ENCODE data around the gene BANP.
"Not testable (repeated sequence)": the region's sequence is repeated elsewhere in the genome, so short reads cannot be mapped to it uniquely, and the experiment has no call there.

BANP gene

DNA sequence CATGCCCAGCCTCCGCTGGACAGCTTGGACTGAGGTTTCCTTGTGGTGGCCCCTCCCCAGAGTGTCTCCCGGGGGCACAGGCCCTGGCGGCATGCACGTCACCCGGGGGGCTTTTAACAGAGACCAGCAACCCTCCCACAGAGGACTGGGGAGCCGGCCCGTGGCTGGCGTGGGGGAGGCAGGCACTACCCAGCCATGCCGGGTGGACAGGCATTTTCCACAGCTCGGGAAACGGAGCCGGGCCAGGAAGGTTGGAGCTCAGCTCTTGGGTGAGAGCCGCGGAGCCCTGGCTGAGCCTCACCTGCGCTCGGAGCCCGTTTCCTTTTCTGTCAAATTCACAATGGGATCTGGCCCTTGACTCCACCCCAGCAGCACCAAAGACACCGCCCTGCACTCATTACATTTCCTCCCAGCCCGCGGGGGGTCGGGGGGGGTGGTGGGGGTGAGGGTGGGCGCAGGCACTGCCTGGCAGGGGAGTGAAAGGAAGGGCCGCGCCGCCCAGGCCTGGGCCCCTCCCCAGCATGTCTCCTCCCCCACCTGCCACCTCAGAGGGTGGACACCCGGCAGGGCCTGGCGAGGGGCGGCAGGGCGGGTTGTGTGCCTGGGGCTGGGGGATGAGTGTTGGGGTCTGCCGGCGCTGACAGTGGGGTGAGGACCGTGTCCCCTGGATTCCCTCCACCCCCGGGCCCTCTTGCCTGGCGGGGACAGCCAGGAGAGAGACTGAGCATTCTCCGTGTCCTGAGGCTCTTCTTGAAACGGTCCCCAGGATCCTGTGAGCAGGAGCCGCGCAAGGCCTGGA lies 139.3 kb downstream of the BANP start:
- not testable (repeated sequence) for DNase-seq

DNA sequence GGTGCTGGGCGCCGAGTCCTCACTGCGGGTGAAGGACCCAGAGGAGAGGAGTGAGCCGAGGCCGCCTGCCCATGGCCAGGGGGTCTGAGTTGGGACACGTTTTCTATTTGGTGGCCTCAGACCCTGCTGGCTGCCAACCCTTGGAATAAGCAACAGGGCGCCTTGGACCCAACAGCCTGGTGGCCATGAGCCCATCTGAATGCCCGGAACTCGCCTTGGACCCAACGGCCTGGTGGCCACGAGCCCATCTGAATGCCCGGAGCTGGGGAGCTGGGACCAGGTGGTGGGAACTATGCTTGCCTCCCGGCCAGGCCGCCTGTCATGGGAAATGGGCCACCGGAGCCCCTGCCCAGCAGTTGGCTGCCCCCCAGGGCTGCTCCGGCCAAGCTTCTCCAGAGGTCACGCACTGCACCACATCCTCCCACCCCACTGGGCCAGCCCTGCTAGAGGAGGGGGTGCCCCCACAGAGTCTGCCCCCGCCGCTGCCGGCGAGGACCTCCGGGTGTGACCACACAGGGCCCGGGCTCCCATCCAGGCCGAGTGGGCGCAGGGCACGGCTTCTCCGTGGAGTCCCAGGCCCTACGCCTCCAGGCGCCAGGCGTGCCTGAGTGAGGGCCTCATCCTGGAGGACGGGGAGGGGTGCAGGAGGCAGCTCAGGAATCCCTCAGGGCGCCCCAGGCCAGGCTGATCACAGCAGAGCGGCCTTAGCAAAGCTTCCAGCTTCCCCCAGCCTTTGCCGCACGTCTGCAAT lies 140.2 kb downstream of the BANP start:
- DNase-seq = not testable (repeated sequence)

DNA sequence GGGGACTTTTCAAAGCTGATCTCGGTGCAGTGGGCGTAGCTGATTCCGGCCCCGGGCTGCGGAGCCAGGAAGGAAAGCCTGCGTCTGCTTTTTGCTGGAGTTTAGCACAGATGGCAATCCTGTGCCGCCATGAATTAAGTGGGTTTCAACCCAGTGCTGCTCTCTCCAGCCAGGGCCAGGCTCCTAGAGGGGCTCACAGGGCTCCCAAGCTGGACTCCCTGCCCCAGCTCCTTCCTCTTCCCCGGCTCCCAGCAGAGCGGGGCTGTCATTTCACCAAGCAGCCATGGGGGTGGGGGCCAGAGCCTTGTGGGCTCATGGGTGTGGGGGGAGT lies 140.7 kb downstream of the BANP start:
- not testable (repeated sequence) for DNase-seq

DNA sequence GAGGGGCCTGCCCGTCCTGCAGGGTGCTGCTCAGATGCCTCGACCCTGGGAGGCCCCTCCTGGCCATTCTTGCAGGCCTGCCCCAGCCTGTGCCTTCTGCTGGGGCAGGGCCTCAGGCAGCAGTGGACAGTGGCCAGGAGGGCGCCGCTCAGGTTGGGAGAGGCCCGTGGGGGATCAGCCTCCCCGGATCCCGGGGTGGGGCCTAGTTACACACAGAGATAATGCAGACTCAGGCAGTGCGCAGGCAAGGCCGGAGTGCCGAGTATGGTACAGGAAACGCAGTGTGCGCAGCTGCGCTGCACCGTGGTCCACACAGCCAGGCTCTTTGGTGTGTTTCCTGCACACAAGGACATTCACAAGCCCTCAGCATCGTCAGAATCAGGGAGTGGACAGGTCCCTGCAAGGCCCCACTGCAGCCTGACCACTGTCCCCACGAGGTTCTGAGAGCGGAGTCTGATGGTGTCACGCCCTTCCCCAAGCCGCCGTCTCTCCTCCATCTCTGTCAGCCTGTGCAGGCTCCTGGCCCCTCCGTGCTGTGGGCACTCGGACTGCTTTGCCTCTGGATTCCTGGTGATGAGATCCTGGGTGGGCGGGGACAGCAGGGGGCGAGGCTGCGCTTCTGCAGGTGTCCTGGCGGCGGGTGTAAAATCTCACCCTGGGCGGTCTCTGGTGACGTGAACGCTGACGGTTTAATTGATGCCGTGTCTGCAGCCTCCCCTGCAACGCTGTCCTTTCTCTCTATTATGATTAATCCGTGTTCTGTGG lies 141.7 kb downstream of the BANP start:
- not testable (repeated sequence) for DNase-seq

DNA sequence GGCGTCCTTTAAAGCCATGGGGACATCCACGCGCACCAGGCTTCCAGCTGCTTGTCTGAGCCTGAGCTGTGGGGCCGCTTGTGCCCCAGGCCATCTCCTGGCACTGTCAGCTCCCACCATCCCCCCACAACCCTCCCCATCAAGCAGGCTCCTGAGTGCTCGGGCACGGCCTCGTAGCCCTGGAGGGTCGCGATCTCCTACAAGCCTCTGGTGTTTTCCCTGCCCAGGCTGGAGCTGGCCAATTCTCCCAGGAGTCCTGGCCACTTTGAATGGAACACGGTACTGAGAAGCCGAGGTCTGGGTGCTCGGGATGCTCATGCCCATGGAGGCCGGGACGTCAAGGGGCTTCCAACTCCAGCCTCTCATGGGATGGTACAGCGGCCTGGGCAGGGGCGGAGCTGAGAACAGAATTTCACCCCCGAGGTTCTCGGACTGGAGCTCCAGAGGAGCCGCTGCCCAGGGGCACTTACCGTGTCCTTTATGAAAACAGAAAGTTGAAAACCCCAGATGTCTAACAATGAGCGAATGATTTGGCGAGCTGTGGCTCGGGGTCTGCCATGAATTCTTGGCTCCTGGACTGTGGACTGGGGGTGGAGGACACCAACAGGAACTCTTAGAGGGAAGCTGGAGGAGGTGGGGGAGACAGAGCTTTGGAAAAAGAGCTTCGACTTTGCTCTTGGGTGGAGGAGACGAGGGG lies 142.5 kb downstream of the BANP start:
- not testable (repeated sequence) for DNase-seq

DNA sequence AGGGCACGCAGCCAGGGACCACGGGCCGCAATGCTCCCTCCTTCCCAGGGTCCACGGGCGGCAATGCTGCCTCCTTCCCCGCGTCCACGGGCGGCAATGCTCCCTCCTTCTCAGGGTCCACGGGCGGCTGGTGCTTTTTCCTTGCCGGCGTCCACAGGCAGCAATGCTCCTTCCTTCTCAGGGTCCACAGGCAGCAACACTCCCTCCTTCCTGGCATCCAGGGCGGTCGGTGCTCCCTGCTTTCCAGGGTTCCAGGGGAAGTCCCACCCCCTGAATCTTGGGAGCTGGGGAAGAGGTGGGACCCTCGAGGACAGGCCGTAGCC lies 143.0 kb downstream of the BANP start:
- DNase-seq = not testable (repeated sequence)

DNA sequence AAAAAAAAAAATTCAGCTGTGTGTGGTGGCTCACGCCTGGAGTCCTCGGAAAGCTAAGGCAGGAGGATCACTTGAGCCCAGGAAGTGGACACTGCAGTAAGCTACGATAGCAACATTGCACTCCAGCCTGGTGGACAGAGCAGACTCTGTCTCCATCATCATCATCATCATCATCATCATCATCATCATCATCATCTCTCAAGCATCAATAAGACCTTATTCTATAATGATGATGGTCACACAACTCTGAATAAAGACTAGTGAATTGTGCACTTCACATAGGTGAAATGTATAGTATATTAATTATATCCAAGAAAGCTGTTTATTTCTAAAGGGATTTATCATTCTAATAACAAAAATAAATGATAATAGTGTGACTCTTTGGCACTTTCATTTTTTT lies 143.7 kb downstream of the BANP start:
- not testable (repeated sequence) for DNase-seq

DNA sequence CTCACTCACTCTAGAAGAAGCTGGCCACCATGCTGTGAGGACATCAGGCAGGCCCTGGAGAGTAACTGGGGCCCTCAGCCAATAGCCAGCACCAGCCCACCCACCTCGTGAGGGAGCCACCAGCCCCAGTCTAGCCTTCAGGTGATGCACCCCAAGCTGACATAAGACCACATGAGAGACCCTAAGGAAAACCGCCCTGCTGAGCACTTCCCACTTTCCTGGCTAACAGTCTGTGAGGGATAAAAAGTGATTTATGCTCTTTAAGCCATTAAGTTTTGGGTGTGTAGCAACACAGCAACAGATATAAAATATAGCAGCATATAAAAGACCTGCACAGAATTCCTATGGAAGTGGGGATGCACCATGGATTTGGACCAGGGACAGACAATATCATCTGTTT lies 145.4 kb downstream of the BANP start:
- DNase-seq = not testable (repeated sequence)

DNA sequence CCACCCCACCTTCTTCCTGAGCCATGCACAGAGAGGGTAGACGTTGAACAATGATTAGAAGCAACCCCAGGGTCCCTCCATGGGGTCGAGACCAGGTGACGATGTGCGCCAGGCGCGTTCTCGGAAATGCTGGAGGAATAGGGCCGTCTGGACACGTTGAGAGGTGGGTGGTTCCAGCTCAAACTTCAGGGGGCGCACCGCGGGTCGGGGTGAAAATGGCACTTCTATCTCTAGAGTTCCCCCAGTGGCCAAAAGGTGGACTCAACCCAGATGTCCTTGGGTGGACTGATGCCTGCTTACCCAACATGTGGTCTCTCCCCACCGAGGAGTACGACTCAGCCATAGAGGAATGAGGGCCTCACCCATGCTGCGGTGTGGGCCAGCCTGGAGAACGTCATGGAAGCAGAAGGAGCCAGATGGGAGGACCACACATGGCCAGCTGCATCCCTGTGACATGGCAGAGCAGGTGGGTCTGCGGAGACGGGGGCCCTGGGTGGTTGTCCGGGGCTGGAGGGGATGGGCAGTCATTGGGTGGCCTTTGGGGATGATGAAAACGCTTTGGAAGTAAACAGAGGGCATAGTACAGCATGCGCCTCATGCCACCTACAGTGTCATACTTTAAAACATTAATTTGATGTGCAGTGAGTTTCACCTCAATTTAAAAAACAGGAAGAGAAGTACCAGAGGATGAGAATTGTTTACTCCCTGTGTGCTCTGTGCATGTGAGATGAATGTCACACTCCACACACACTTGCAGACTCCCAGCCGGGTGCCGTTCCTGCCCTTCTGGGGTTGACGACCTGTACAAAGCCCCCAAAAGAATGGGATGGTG lies 147.7 kb downstream of the BANP start:
- DNase-seq = not testable (repeated sequence)

DNA sequence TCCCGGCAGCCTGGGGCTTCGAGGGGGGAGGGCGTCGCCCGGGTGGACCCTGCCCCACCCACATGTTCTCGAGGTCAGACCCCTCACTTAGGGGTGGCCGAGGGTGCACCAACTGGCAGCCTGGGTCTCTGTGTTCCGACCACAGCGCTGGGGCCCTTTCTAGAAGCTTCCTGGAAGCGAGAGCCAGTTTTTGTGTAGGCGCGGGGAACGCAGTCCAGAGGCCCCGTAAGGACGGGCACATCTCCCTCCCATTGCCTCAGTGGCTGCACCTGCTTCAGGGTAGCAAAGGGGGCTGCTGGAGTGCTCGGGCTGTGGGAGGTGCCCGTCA lies 148.3 kb downstream of the BANP start:
- DNase-seq = no peak

DNA sequence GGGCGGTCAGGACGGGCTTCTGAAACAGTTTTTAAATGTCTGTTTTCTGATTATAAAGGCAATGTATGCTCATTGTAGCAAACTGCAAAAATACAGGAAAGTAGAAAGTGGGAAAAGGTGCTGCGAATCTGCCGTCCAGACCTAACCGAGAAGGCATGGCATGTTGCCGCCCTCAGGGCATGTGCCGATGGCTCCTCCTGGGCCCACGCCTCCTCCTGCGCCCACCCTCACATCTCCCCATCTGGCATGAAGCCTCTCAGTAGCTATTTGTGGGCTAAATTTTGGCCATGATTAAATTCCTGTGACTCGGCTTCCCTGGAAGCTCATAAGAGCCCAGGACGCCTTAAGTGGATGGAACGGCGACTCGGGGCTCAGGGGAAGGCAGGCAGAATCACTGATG lies 148.7 kb downstream of the BANP start:
- DNase-seq = not testable (repeated sequence)

DNA sequence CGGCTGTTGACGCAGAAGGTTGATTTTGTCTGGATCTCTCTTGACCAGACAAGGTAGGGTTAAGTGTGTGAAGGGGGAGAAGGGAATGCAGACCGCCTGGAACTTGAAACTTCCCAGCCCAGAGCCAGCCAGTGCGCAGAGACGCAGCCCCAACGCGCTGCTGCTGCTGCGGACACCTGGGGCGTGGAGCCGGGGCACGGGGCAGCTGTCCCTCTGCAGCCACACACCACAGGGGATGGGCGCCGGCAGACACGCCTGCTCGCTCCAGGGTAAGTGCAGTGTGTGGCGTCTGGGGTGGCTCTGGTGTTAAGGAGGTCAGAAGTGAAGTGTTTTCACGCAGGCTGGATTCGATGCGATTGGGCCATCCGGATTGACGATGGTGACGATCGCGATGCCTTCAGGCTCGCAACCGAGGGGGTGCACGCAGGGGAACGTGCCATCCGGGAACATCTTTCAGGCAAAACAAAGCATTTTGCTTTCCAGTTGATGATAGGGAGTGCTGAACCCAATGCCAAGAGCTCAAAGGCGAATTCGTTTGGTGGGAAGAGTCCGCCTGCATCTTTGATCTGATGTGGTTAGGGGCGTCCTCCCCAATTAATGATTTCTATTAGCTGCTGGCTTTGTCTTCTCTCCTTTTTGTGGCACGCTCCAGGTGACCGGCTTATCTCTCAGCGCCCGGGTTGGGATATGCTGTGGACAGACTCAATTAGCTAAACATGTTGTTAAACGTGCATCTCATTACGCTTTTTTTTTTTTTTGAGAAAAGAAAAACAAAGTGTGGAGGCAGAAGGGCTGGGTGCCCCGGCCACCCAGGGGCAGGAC lies 149.8 kb downstream of the BANP start:
- DNase-seq = not testable (repeated sequence)

DNA sequence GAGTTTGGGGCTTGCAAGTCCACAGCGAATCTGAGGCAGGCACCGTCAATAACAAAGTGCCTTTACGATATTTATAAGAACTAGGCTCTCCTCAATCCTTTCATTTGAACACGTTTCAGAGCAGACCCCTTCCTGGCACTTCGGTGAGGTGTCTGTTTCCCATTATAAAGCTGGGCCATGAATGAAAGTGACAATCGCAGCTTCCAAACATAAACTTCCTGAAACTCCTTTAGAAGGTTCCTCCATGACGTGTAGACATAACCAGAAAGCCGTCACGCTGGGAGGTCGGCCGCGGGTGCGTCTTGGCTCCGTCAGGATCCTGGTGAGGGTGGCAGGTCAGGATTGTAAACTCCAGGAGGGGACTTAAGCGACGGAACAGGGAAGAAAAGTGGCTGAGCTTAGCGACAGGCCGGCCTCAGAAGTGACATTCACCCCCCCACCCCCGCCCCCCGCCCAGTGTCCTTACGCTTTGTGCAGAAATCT lies 150.4 kb downstream of the BANP start:
- DNase-seq = not testable (repeated sequence)

DNA sequence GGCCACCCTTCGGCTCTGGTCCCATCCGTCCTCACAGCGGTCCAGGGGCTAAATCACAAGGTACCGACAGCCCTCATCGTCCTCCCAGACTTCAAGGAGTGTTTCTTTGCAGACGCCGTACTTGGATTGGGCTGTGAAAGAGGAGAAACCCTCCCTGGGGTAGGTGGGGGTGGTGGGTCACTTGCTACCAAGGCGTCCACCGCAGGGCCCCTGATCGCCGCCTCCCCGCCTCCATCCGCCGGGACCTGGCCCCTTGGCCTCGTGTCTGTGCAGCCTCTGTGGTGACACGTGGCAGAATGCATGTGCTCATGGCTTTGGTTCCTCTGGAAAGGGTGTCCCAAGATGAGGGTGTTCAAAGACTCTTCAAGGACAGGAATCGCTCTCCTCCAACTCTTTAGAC lies 151.4 kb downstream of the BANP start:
- DNase-seq = no peak

DNA sequence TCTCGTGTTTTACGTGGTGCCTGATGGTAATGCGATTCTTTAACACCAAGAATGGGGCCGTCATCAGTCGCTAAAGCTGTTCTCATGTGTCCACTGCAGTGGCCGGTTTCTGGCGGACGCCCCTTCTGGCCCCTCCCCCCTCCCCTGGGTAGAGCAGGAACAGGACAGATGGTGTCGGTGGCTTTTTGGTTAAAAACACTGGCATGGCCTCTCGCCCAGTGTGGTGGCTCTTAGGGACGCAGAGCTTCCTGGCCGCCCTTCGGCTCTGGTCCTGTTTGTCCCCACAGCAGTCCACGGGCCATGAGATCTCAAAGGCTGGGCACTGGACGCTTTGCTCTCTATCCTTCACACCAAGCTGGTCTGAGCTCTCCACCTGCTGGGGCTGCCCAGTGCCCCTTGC lies 151.8 kb downstream of the BANP start:
- DNase-seq = no peak

DNA sequence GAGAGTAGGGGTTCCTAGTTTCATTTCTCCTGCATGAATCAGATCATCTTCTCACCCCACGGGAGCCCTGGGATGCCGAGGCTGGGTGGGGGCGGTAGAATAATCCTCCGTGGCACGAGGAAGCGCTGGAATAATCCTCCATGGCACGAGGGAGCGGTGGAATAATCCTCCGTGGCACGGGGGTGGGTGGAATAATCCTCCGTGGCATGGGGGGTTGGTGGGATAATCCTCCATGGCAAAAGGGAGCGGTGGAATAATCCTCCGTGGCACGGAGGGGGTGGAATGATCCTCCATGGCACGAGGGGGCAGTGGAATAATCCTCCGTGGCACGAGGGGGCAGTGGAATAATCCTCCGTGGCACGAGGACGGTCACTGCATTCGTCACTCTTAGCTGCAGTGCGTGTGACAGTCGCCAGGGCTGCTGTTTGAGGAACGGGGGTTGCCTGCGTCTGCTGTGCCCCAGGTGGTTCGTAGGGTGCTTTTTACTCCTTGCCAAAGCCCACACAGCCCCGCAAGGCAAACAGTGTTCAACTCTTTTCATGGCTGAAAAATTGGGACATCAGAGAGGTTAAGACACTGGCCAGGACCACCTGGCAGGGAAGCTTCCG lies 152.5 kb downstream of the BANP start:
- no peak for DNase-seq

DNA sequence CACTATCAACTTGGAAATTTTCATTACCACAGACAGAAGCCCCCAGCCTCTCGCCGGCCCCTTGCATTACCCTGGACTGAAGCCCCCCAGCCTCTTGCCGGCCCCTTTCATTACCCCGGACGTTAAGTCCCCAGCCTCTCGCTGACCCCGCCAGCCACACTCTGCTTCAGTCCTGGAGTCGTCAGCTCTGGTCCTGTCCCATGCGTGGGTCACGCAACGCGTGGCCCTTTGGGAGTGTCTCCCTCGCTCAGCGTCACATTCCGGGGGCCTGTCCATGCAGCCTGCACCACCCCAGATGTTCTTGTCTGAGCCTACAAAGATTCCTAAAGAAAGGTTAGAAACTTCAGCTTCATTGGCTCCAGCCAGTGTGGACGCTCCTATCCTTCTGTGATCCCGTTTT lies 153.1 kb downstream of the BANP start:
- not testable (repeated sequence) for DNase-seq

DNA sequence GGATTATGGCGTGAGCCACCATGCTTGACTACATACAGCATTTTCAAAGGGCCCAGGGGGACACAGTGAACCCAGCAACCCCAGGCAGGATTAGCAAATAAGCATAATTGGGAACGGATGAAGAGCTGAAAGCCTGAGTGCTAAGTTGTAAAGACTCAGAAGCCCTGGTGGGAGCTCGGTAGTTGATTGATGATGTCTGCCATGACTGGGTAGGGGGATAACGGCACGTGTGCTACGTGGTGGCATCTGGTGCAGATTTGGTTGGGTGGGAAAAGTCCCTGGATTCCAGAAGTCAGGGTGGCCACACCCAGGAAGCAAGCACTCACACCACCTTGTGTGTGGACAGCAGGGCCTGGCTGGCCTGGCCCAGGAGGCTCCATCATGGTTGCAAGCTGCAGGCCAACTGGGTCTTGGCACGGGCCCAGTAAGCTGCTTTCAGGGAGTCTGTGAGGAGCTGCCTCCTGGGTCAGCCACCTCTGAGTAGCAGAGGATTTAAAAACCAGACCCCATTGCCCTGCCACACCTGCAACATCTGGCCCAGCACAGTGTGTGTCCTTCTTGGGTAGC lies 154.4 kb downstream of the BANP start:
- DNase-seq = not testable (repeated sequence)

DNA sequence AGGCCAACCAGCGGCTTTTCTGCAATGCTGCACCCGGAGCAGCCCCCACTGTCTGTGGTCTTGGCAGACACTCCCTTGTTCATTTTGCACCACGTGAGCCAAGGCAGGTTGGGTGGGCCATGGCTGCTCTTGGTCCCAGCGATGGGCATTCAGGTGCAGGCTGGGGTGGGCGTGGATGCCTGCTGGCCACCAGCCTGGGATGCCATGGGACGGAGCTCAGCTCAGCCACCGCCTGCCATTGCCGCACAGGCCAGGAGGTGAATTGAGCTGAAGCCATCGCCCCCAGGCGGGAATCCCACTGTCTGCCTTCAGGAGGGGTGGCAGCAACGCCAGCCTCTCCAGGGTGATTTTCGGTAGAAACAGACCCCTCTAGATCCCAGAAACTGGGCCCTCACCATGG lies 155.3 kb downstream of the BANP start:
- DNase-seq = not testable (repeated sequence)

DNA sequence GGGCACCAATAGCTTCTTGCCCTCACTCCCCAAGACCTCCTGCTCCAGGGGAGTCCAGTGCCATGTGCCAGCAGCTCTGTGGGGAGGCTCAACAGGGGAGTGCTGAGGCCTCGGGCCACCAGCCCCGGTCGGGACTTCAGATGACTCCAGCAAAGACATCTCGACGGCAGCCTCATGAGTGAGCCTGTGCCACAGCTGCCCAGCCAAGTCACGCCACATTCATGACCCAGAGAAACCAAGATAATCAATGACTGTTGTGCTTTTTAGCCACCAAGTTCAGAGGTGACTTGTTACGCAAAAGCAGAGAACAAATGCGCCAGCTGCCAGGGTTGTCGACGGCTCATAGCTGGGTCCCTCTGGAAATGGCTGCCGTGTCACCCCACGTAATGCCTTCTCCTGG lies 157.5 kb downstream of the BANP start:
- no peak for DNase-seq

All from activated CD4-positive, alpha-beta T cell treated with anti-CD3 and anti-CD28 coated beads, Interleukin-2, amount 50 U/mL, for 4 hours (primary cell).